HG02798 (cell line): ENCODE measurements around the gene IGF2BP1.
"Not testable (repeated sequence)": the region's sequence is repeated elsewhere in the genome, so short reads cannot be mapped to it uniquely, and the experiment has no call there.

Experiments used
- ATAC-seq: cut with Tn5 transposase; IDR thresholded peaks from one replicate; pipeline ENCODE4 v1.9.1; 2021; ENCODE audit warnings: mild to moderate bottlenecking; ENCODE audit not compliant: unreplicated experiment, poor library complexity

The IGF2BP1 gene

DNA sequence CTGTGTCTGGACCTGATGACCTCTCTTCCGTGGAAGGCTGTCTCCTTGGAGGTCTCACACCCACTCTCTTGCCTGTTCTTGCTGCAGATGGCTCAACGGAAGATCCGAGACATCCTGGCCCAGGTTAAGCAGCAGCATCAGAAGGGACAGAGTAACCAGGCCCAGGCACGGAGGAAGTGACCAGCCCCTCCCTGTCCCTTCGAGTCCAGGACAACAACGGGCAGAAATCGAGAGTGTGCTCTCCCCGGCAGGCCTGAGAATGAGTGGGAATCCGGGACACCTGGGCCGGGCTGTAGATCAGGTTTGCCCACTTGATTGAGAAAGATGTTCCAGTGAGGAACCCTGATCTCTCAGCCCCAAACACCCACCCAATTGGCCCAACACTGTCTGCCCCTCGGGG is 52.1 kb downstream of the IGF2BP1 start:
- no peak for ATAC-seq

DNA sequence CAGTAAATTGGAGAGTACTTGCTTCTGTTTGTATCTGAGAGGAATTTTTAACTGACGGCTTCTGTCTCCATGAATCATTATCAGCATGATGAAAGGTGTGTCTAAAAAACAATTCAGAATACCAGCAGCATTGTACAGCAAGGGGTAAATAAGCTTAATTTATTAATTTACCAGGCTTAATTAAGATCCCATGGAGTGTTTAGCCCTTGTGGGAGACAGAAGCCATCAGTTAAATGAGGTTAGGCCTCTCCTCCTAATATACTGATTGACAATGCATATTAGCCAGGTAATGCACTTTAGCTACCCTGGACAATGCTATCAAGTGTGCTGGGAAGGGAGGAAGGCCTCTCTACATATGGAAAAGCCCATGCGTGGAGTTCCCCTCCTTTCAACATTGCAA is 53.4 kb downstream of the IGF2BP1 start:
- ATAC-seq: no peak

DNA sequence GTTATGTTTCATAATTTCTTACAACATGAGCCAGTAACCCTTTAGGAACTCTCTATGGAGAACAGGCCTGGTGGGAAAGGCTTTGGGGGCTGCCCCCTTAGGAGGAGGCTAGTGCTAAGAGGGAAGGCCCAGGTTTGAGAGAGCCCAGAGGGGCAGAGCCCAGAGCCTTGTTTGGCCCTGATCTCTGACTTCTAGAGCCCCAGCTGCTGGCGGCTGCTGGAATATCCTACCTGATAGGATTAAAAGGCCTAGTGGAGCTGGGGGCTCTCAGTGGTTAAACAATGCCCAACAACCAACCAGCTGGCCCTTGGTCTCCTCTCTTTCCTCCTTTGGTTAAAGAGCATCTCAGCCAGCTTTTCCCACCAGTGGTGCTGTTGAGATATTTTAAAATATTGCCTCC is 54.1 kb downstream of the IGF2BP1 start:
- ATAC-seq: no peak

DNA sequence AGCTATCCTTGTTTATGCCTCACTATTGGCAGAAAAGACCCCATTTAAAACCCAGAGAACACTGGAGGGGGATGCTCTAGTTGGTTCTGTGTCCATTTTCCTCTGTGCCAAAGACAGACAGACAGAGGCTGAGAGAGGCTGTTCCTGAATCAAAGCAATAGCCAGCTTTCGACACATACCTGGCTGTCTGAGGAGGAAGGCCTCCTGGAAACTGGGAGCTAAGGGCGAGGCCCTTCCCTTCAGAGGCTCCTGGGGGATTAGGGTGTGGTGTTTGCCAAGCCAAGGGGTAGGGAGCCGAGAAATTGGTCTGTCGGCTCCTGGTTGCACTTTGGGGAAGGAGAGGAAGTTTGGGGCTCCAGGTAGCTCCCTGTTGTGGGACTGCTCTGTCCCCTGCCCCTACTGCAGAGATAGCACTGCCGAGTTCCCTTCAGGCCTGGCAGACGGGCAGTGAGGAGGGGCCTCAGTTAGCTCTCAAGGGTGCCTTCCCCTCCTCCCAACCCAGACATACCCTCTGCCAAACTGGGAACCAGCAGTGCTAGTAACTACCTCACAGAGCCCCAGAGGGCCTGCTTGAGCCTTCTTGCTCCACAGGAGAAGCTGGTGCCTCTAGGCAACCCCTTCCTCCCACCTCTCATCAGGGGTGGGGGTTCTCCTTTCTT is 56.1 kb downstream of the IGF2BP1 start:
- ATAC-seq: no peak

DNA sequence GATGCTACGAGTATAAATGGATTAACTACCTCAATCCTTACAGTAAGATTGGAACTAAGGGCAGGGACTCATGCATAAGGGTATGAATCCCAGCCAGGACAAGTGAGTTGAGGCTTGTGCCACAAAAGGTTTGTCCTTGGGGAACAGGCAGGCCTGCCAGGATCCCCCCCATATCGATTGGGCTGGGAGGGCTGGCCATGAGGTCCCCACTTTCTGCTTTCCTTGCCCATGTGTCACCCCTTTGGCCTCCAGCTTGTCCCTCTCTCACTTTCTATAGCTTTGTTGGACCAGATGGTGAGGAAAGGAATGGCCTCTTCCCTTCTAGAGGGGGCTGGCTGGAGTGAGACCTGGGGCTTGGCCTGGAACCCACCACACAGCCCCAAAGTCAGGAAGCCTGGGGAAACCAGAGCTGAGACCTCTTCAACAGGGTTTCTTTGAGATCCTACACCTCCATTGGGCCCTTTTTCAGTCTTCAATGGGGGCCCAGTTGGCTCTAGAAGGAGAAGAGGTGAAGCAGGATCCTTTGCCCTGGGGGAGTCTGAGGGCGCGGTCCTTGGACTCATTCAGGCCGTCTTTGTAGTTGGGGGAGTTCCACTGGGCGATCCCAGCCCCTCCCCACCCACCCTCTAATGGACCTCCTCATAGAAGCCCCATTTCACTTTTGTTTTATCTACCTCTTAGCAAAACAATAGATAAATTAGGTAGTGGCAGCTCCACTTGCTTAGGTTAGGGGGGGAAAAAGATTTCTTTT is 57.3 kb downstream of the IGF2BP1 start:
- no peak for ATAC-seq

DNA sequence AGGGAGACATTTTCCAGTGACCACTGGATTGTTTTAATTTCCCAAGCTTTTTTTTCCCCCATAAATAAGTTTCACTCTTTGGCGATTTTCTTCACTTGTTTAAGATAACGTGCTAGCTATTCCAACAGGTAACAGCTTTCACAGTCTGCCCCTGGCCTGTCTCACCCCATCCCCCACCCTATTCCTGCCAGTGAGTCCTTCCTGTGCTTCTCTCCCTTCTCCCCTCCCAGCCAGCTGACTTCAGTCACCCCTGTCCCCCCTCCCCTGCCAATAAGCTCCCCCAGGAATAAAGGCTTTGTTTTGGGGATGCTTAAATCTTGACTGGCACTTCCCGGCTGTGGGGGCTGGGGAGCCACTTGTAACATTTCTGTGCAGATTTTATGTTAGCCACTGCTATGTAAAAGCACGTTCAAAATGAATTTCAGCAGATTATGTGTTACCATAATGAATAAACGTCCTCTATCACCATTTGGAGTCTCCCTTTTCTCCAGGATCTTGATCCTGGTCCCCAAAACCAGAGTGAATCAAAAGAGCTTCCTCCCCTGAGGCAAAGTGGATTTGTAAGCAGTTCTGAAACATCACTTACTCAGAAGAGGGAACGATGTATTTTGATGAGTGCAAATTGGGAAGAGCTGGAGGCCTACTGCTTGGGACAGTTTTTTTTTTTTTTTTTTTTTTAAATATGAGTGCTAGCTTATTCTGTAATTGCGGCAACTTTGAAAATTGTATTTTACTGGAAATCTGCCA is 58.2 kb downstream of the IGF2BP1 start:
- no peak for ATAC-seq

DNA sequence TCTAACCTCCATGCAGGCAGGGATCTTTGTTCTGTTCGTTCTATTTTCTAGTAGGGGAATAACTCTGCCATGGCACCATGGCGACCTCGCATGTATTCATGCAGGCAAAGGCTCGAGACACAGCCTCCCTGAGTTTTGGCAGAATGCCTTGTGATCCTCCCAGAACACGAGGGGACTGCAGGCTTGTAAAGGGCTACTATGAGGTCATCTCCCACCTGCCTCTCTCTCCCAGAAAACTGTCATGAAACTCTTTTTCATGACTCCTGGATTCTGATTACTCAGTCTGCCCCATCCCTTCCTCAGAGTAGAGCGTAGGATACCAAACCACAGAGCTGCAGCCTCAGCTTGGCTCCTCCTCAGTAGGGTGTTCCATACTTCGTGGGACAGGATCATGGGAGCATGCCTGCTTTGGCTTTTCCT is 64.3 kb downstream of the IGF2BP1 start:
- ATAC-seq: no peak

DNA sequence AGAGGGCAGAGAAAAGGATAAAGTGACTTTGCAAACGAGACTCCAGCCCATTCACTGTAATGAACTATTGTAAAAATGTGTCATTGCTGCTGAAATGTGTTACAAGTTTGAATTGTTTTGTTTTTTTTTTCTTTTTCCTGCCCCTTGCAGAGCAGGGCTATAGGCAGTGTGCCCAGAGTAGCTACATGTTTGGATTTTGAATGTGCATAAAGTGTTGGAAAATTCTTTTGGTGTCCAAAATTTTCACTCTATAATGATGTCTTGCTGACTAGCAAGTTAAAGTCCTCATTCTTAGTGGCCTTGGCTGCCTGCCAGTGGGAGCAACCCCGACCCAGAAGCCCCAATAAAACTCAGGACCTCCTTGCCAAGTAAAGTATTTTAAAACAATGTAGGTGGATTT is 66.5 kb downstream of the IGF2BP1 start:
- ATAC-seq: no peak

DNA sequence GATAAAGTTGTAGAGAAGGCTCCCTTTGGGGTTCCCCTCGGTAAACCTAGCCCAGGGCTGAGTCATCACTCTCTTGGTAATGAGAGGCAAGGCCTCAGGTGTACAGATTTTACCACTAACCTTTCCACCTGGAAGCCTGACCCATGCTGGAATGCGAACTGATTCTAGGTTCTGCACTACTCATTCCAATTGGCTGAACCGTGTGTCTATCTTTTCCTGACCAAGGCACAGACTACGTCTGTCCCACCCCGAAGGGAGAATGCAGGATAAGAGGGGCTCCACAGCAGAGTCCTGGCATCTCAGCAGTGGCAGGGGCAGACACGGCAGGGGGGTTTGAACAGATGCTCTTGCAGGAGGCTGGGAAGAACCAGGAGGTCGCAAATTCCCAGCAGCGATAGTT is 70.0 kb downstream of the IGF2BP1 start:
- ATAC-seq: no peak

DNA sequence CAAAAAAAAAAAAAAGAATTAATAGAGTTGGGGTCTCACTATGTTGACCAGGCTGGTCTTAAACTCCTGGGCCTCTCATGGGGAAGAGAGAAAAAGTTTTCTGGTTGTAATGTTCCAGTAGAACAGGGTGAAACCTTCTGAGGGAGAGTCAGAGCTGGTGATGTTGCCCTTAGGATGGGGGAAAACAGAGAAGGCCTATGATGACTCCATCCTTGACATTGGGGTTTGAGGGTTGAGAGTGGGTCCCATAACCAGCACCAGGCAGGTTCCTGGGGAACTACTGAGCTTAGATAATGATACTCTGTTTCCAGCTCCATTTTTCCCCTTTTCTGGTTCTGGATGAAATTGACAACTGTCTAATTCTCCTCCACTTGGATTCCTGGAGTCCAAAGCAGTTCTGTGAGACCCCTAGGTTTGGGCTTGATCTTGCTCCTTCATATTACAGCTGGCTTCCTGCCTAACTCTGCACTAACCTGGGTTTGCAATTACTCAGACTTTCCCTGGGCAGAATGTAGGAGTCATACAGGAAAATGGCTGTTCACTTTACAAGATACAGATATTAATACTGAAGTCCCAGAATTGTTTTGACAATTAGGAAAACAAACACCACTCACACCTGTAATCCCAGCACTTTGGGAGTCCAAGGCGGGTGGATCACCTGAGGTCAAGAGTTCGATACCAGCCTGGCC is 72.5 kb downstream of the IGF2BP1 start:
- ATAC-seq: no peak

DNA sequence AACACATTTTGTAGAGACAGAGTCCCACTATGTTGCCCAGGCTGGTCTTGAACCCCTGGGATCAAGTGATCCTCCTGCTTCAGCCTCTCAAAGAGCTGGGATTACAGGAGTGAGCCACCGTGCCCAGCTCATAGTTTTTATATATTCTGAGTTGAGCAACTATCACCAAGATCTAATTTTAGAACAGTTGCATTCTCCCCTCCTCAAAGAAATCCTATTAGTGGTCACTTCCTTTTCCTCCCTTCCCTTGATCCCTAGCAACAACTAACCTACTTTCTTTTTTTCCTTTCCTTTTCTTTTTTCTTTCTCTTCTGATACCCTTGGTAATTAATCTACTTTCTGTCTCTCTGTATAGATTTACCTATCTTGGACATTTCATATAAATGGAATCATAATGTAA is 73.9 kb downstream of the IGF2BP1 start:
- ATAC-seq: no peak

DNA sequence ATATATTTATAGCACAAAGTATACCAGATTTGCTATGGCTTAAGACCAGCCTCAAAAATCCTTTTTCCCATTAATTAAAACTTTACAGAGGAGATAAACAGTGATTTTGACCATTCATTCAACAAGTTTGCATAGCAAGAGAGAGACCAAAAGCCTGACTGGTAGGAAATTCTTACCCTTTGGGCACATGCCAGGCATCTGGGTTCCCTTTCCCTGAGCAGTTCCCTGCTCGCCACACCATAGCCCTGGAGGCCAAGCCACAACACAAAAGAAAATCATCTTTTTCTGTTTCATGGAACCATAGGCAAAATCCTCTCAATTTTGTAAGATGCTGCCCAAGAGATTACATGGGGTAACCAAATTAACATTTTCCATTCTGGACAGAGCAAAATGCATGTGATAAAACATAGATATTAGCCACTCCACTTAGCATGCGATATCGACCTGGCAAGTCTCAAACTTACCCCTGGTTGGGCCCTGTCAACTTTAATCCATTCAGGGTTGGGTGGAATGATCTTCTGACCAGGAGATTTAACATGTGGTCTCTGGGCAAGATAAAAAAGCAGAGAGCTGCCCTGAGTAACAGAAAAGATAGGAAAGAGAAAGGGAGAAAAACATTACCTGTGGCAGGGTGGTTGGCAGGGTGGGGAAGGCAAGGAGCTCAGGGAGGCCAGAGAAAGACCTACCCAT is 77.8 kb downstream of the IGF2BP1 start:
- no peak for ATAC-seq

DNA sequence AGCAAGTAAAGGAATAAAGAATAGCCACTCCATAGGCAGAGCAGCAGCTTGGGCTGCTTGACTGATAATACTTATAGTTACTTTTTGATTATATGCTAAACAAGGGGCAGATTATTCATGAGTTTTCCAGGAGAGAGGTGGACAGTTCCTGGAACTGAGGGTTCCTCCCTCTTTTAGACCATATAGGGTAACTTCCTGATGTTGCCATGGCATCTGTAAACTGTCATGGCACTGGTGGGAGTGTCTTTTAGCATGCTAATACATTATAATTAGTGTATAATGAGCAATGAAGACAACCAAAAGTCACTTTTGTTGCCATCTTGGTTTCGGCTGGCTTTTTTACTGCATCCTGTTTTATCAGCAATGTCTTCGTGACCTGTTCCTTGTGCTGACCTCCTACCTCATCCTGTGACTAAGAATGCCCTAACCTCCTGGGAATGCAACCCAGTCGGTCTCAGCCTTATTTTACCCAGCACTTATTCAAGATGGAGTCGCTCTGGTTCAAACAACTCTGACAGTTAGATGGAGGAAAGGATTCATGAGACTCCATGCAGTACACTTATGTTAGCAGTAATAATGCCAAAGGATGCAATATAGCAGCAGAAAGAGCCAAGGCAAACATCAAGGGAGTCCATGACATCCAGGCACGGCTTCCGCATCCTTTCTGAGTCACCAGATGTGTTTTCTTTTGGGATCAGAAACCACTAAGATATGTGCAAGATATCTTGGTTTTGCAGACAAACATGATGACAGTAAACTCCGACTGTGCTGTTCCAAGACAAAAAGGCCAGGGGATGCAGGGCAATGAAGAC is 79.6 kb downstream of the IGF2BP1 start:
- no peak for ATAC-seq

DNA sequence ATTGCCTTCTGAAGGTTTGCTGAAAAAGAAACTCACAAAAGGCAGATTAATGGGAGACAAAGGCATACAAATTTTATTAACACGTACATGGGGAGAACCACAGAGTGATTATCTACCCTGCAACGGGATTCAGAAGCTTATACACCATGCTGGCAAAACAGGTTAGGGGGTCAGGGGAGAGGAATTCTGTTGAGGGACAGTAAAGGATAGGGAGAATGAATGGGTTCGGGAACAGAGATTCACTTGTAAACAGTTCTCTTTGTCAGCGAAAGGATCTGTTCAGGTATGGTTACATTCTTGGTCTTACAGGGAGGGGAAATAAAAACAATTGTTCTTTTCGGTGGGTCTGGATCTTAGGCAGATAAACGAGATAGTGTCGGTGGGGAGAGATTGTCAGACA is 81.1 kb downstream of the IGF2BP1 start:
- ATAC-seq: no peak

DNA sequence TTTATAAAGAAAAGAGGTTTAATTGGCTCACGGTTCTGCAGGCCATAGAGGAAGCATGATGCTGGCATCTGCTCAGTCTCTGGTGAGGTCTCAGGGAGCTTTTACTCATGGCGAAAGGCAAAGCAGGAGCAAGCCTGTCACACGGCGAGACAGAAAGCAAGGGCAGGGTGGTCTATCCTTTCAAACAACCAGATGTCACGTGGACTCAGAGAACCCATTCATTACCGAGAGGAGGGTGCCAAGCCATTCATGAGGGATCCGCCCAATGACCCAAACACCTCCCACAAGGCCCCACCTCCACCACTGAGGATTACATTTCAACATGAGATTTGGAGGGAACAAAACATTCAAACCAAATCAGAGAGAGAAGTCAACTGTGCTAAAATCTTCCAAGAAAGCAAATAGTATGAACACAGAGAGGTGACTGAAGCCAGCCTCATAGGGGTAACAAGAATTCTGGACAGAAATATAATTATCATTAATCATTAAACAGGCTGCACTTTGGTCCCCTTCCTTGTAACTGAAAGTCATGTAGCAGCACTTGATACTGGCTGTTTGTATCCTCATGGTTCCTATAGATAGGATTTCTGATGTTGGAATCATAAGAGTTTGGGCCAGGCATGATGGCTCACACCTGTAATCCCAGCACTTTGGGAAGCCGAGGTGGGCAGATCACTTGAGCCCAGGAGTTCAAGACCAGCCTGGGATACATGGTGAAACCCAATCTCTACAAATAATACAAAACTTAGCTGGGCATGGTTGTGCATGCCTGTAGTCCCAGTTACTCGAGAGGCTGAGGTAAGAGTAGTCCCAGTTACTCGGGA is 82.9 kb downstream of the IGF2BP1 start:
- ATAC-seq: no peak

DNA sequence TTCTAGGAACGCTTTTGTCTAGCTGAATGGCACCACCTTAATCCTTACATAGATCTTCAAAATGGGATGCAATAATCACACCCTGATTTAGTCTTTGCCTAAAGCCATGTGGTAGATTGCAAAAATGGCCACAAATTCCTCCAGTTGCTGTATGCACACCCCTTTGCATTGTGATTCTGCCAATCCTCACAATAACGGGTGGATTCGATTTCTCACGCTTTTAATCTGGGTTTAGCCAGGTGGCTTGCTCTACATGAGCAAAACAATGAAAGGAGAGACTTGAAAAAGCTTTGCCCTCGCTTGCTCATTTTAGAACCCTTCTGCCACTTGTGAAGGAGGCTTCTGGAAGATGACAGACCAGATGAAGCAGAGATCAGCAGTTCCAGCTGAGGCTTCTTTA is 85.0 kb downstream of the IGF2BP1 start:
- ATAC-seq: no peak

DNA sequence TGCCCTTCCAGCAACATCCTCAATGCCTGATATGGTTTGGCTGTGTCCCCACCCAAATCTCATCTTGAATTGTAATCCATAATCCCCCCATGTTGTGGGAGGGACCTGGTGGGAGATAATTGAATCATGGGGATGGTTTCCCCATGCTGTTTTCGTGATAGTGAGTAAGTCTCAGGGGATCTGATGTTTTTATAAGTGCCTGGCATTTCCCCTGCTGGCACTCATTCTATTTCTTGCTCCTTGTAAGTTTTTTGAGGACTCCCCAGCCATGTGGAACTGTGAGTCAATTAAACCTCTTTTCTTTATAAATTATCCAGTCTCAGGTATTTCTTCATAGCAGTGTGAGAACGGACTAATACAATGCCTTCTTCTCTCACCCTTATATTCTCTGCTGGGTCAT is 87.9 kb downstream of the IGF2BP1 start:
- ATAC-seq: not testable (repeated sequence)

DNA sequence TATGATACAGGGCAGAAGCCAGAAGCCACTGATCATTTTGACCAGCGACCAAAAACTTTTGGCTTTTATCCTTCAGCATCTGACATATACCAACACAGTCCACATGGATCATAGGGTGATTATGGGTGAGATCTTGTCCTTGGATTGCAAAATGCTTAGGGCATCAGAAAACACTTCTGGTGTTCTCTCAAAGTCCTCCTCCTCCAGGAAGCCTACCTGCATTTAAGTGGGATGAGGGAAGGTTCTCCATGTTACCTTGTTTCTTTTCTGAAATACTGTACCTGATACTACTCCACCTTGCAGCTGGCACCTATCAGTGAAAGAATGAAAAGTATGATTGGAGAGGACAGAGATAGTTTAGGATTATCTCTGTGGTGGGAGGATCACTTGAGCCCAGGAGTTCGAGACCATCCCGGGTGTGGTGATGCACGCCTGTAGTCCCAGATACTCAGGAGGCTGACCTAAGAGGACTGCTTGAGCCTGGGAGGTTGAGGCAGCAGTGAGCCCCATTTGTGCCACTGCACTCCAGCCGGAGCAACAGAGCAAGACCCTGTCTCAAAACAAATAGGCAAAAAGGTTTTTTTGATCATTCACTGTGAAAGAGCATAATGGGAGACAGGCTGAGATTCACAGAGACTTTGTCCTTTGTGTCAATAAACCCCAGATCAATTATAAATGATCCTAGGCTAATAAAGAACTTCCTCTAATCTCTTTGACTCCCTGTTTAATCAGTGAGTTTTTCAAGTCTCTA is 88.6 kb downstream of the IGF2BP1 start:
- no peak for ATAC-seq
